SU-DHL-6 (cell line): Measurements from ENCODE around the gene CDH16.

Experiments
- CTCF ChIP-seq: fragments of 200-600 bp; sonication (generic); IDR thresholded peaks from one replicate; pipeline ENCODE4 v1.5.1; 2017; ENCODE audit warnings: antibody characterized with exemption, mild to moderate bottlenecking, low read length, moderate library complexity; ENCODE audit not compliant: insufficient read depth, poor library complexity, severe bottlenecking
- EZH2phosphoT487 ChIP-seq: fragments of 200-600 bp; sonication (generic), shearing (Covaris generic); conservative IDR thresholded peaks from 2 replicates; pipeline ENCODE4 v1.6.1; 2018; ENCODE audit warnings: mild to moderate bottlenecking, antibody characterized with exemption, low read length, moderate library complexity, mixed read lengths

GRCh38 chr16:66920299-66920590, 1.6 kb upstream of the CDH16 start:
- no peak for TF ChIP-seq CTCF
- TF ChIP-seq EZH2phosphoT487: no peak
